ENCODE measurements around the gene CFAP52.
"Not testable (repeated sequence)": the region's sequence is repeated elsewhere in the genome, so short reads cannot be mapped to it uniquely, and the experiment has no call there.

The CFAP52 gene

GRCh38 chr17:9557857-9558256 lies 18.6 kb upstream of the CFAP52 start:
- Histone ChIP-seq H3K9me3 (ENCODE audit: low read depth, low read length) (no peaks in the 10 kb centered on the region), H3K4me3 (no peak overlapping the region), H3K36me3 (ENCODE audit: insufficient read depth, low read length) (no peaks in the 10 kb centered on the region), H3K27ac (no peak overlapping the region), H3K9ac (ENCODE audit: insufficient read length) (no peak overlapping the region)
- TF ChIP-seq EZH2 (IDR thresholded peaks at IDR 0.05): no peak
- no peak for TF ChIP-seq POLR2AphosphoS5 (IDR thresholded peaks at IDR 0.05; ENCODE audit: borderline replicate concordance, low read depth, low read length)
- TF ChIP-seq FOXP2 (optimal IDR thresholded peaks at IDR 0.05; ENCODE audit: control extremely low read depth, extremely low read length, insufficient read depth): no peak
- DNase-seq (ENCODE audit: low read depth, low spot score): no peak

DNA sequence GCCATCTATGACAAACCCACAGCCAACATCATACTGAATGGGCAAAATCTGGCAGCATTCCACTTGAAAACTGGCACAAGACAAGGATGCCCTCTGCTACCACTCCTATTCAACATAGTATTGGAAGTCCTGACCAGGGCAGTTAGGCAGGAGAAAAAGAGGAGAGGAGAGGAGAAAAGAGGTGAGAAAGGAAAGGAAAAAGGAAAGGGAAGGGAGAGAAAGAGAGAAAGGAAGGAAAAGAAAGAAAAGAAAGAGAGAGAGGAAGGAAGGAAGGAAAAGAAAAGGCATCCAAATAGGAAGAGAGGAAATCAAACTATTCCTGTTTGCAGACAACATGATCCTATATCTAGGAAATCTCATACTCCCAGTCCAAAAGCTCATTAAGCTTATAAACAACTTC lies 12.3 kb upstream of the CFAP52 start:
- H3K9ac ChIP-seq (ENCODE audit: insufficient read length): no peak overlapping the region
- no peak for TF ChIP-seq EZH2 (IDR thresholded peaks at IDR 0.05)
- no peak overlapping the region for H3K4me3 ChIP-seq
- peaks cover 8% of the 10 kb centered on the region for H3K36me3 ChIP-seq (ENCODE audit: insufficient read depth, low read length)
- no peaks in the 10 kb centered on the region for H3K9me3 ChIP-seq (ENCODE audit: low read depth, low read length)
- no peak overlapping the region for H3K27ac ChIP-seq
- DNase-seq (ENCODE audit: low read depth, low spot score): no peak

GRCh38 chr17:9566067-9566466 lies 10.4 kb upstream of the CFAP52 start:
- no peak for DNase-seq (ENCODE audit: low read depth, low spot score)

DNA sequence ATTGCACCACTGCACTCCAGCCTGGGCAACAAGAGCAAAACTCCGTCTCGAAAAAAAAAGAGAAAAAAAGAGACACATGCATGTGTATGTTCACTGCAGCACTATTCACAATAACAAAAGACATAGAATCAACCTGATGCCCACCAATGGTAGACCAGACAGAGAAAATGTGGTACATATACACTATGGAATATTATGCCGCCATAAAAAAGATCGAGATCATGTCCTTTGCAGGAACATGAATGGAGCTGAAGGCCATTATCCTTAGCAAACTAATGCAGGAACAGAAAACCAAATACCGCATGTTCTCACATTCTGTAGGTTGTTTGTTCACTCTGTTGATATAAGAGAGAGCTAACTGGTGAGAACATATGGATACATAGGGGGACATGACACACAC lies 9.7 kb upstream of the CFAP52 start:
- not testable (repeated sequence) for H3K36me3 ChIP-seq (ENCODE audit: insufficient read depth, low read length); H3K4me3 ChIP-seq; H3K27ac ChIP-seq; H3K9ac ChIP-seq (ENCODE audit: insufficient read length); DNase-seq (ENCODE audit: low read depth, low spot score); H3K9me3 ChIP-seq (ENCODE audit: low read depth, low read length)

More at GRCh38 chr17:9566067-9566466, 10.4 kb upstream of the CFAP52 start:
- H3K9me3 ChIP-seq (ENCODE audit: low read depth, low read length): no peaks in the 10 kb centered on the region
- TF ChIP-seq EZH2 (IDR thresholded peaks at IDR 0.05) (no peak), FOXP2 (optimal IDR thresholded peaks at IDR 0.05; ENCODE audit: control extremely low read depth, extremely low read length, insufficient read depth) (no peak)
- 0 out of 2 replicates have a peak overlapping the region, but pooled peaks have one; percentile 19 for H3K27ac ChIP-seq
- peaks cover 8% of the 10 kb centered on the region for H3K36me3 ChIP-seq (ENCODE audit: insufficient read depth, low read length)
- H3K9ac ChIP-seq (ENCODE audit: insufficient read length): no peak overlapping the region
- peak overlapping the region; percentile 55; the same call in 1 of the 2 replicates for H3K4me3 ChIP-seq

DNA sequence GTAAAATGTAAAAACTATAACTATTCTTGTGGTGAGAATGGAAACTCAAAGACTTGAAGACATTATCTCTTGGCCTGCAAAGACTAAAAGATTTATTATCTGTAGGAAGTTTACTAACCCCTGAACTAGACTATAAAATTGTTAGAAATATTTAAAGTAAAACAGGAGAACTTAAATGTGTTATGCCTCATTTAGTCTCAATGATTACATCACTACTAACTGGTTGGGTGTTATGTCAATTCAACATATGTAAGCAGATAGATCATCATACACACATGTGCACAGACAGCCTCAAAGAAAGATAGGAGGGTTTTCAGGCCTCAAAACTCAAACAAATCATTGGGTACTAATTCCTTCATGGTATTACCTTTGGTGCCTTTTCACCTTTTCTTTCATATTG lies 8.4 kb upstream of the CFAP52 start:
- Histone ChIP-seq H3K9me3 (ENCODE audit: low read depth, low read length) (no peaks in the 10 kb centered on the region), H3K27ac (no peak overlapping the region), H3K9ac (ENCODE audit: insufficient read length) (no peak overlapping the region), H3K4me3 (no peak overlapping the region), H3K36me3 (ENCODE audit: insufficient read depth, low read length) (peaks cover 8% of the 10 kb centered on the region)
- DNase-seq (ENCODE audit: low read depth, low spot score): no peak
- TF ChIP-seq EZH2 (IDR thresholded peaks at IDR 0.05) (no peak), FOXP2 (optimal IDR thresholded peaks at IDR 0.05; ENCODE audit: control extremely low read depth, extremely low read length, insufficient read depth) (no peak), POLR2AphosphoS5 (IDR thresholded peaks at IDR 0.05; ENCODE audit: borderline replicate concordance, low read depth, low read length) (no peak)

DNA sequence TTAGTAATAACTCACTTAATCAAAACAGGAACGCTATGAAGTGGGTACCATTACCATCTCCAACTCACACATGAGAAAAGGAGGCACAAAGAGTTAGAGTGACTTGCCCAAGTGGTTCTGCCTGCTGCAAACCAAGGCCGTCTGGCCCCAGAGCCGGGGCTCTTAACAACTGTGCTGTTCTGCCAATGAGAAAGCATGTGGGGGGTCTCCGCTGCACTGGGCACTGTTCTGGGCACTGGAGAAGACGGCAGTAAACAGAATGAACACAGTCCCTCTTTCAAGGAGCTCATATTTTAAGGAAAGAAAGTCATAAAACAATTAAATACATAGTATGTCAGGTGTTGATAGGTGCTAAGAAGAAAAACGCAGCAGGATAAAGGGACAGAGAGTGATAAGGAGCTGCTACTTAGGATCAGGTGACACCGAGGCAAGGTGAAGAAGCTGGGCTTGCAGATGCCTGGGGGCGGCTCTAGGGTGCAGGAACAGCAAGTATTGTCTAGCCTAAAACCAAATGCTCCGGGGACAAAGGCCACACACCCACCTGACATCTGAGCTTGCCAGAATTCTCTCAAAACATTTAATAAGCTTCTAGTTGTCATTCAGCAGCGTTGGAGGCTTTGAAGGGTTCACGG lies 7.4 kb upstream of the CFAP52 start:
- no peak overlapping the region for H3K4me3 ChIP-seq
- TF ChIP-seq POLR2AphosphoS5 (IDR thresholded peaks at IDR 0.05; ENCODE audit: borderline replicate concordance, low read depth, low read length): no peak
- TF ChIP-seq EZH2 (IDR thresholded peaks at IDR 0.05): no peak
- no peak for TF ChIP-seq FOXP2 (optimal IDR thresholded peaks at IDR 0.05; ENCODE audit: control extremely low read depth, extremely low read length, insufficient read depth)
- H3K9me3 ChIP-seq (ENCODE audit: low read depth, low read length): no peaks in the 10 kb centered on the region

DNA sequence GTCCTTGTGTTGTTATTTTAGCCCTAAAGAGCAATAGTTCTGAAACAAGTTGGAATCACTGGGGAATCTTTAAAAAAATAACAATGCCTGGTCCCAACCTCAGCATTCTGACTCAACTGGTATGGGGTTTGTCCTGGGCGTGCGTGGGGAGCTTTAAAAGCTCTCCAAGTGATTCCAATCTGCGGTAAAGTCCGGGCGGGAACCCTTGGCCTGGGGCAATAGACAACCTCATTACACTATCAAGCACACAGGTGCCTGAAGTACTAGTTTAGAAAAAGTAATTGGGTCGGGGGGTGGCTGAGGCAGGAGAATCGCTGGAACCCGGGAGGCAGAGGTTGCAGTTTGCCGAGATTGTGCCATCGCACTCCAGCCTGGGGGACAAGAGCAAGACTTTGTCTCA lies 5.2 kb upstream of the CFAP52 start:
- no peak for DNase-seq (ENCODE audit: low read depth, low spot score)
- TF ChIP-seq POLR2AphosphoS5 (IDR thresholded peaks at IDR 0.05; ENCODE audit: borderline replicate concordance, low read depth, low read length) (no peak), EZH2 (IDR thresholded peaks at IDR 0.05) (no peak), FOXP2 (optimal IDR thresholded peaks at IDR 0.05; ENCODE audit: control extremely low read depth, extremely low read length, insufficient read depth) (no peak)
- H3K36me3 ChIP-seq (ENCODE audit: insufficient read depth, low read length): peaks cover 8% of the 10 kb centered on the region
- H3K27ac ChIP-seq: no peak overlapping the region
- no peaks in the 10 kb centered on the region for H3K9me3 ChIP-seq (ENCODE audit: low read depth, low read length)
- H3K4me3 ChIP-seq: no peak overlapping the region
- H3K9ac ChIP-seq (ENCODE audit: insufficient read length): no peak overlapping the region

More for the DNA sequence above, 7.4 kb upstream of the CFAP52 start:
- no peak overlapping the region for H3K27ac ChIP-seq
- no peak for DNase-seq (ENCODE audit: low read depth, low spot score)
- H3K36me3 ChIP-seq (ENCODE audit: insufficient read depth, low read length): peaks cover 8% of the 10 kb centered on the region
- H3K9ac ChIP-seq (ENCODE audit: insufficient read length): no peak overlapping the region

- no peak for DNase-seq (ENCODE audit: low read depth, low spot score)
- Histone ChIP-seq H3K36me3 (ENCODE audit: insufficient read depth, low read length) (no peaks in the 10 kb centered on the region), H3K4me3 (peak within 1 kb of the TSS; percentile 91), H3K9me3 (ENCODE audit: low read depth, low read length) (no peaks in the 10 kb centered on the region), H3K27ac (no peak within 1 kb of the TSS), H3K9ac (ENCODE audit: insufficient read length) (peak within 1 kb of the TSS; percentile 67)
- no peak for TF ChIP-seq FOXP2 (optimal IDR thresholded peaks at IDR 0.05; ENCODE audit: control extremely low read depth, extremely low read length, insufficient read depth)
- 0 out of 2 replicates have a peak, but pooled peaks have one; percentile 42 for TF ChIP-seq POLR2AphosphoS5 (IDR thresholded peaks at IDR 0.05; ENCODE audit: borderline replicate concordance, low read depth, low read length)
Measured at GRCh38 chr17:9575381-9576101, 901 bp upstream of the CFAP52 start, which contains the start of gene STX8. STX8 (minus strand) TSS chr17:9575820; CDS start chr17:9575808, 12 bp downstream.

- no peak overlapping the region for H3K27ac ChIP-seq
- H3K4me3 ChIP-seq: no peak overlapping the region
- H3K36me3 ChIP-seq (ENCODE audit: insufficient read depth, low read length): no peaks in the 10 kb centered on the region
- H3K9me3 ChIP-seq (ENCODE audit: low read depth, low read length): no peaks in the 10 kb centered on the region
- H3K9ac ChIP-seq (ENCODE audit: insufficient read length): no peak overlapping the region
- TF ChIP-seq EZH2 (IDR thresholded peaks at IDR 0.05) (no peak), FOXP2 (optimal IDR thresholded peaks at IDR 0.05; ENCODE audit: control extremely low read depth, extremely low read length, insufficient read depth) (no peak), POLR2AphosphoS5 (IDR thresholded peaks at IDR 0.05; ENCODE audit: borderline replicate concordance, low read depth, low read length) (no peak)
- DNase-seq (ENCODE audit: low read depth, low spot score): no peak
Measured at GRCh38 chr17:9577373-9577709, 899 bp downstream of the CFAP52 start.
